Mesodermal cell (in vitro differentiated cells): ENCODE measurements around the gene FBRSL1. TPM values are rescaled to one million over a fixed set of nuclear protein-coding genes. Genes with fewer than 3 reads are reported as not detected.
"Not testable (repeated sequence)": the region's sequence is repeated elsewhere in the genome, so short reads cannot be mapped to it uniquely, and the experiment has no call there.

Source experiments
- H3K27ac ChIP-seq: 2 replicates; pipeline ENCODE4 v1.7.0; 2013; ENCODE audit warnings: mild to moderate bottlenecking, low read depth, low read length, moderate library complexity; ENCODE audit not compliant: severe bottlenecking
- H3K36me3 ChIP-seq: 2 replicates; pipeline ENCODE4 v1.7.1; 2013; ENCODE audit warnings: mild to moderate bottlenecking, low read length, moderate library complexity; ENCODE audit not compliant: control insufficient read depth, insufficient read depth
- H3K4me1 ChIP-seq: one replicate; pipeline ENCODE4 v1.7.1; 2013; ENCODE audit warnings: mild to moderate bottlenecking, low read length; ENCODE audit not compliant: insufficient read depth, control insufficient read depth, poor library complexity, severe bottlenecking
- H3K4me3 ChIP-seq: 2 replicates; pipeline ENCODE4 v1.7.0; 2013; ENCODE audit warnings: low read length, control low read depth, mild to moderate bottlenecking; ENCODE audit not compliant: insufficient read depth, poor library complexity, severe bottlenecking; ENCODE audit errors: extremely low read depth
- H3K9me3 ChIP-seq: 2 replicates; pipeline ENCODE4 v1.7.1; 2013; ENCODE audit warnings: mild to moderate bottlenecking, low read length, moderate library complexity; ENCODE audit not compliant: control insufficient read depth
- WGBS, 2 experiments: methylation state at CpG; one replicate each; pipeline ENCODE4 v1.1.5; 2013; ENCODE audit warnings: missing lambda C conversion rate in 2 of 2; ENCODE audit not compliant: insufficient coverage in 2 of 2; 5-methylcytosine and 5-hydroxymethylcytosine counted together
- polyA plus RNA-seq, 2 experiments: library from polyadenylated mRNA; stranded (reverse); fragments of 50-300 nt; gene quantifications; one replicate each; pipeline ENCODE4 v1.2.3, GENCODE V29; 2013

The FBRSL1 gene
- 32.1 TPM for polyA plus RNA-seq (2013, experiment 1 of 2)
- polyA plus RNA-seq (2013, experiment 2 of 2): 25.4 TPM

DNA sequence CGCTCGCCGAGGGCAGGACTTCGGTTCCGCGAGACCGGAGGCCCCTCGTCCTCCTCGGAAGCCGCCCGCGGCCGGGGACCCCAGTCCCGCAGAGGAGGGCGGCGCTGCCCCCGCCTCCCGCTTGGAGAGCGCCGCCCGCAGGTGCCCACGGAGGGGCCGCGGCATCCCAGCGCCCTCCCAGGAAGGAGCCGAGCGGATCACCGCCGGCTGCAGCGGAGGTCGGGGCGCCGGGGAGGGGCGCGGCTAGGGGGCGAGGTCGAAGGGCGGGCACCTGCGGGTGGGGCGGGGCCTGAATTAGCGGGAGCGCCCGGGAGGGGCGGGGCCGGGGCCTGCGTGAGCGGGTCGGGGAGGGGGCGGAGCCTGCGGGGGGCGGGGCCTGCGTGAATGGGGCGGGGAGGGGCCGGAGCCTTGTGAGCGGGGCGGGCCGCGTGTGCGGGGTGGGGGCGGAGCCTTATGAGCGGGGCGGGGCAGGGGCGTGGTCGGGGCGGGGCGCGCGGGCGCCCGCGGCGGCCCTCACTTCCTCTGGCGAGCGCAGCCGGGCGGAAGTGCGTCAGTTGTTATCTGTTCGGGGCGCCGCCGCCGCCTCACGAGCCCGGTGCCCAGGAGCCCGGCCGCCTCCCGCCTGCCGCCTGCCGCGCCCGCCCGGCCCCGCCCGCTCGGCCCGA, at the start of gene FBRSL1:
Gene FBRSL1, plus strand, starts transcription at position 550 of the 665 bp plus-strand sequence.
- WGBS, 2 experiments: 2 to 3% methylated on average over 43 to 59 of the region's 96 CpGs
- H3K4me1 ChIP-seq: peaks cover 15% of the 10 kb centered on the region
- H3K27ac ChIP-seq: no peak within 1 kb of the TSS
- H3K4me3 ChIP-seq: peak within 1 kb of the TSS; percentile 49
- peaks cover 12% of the 10 kb centered on the region for H3K36me3 ChIP-seq
- no peaks in the 10 kb centered on the region for H3K9me3 ChIP-seq

DNA sequence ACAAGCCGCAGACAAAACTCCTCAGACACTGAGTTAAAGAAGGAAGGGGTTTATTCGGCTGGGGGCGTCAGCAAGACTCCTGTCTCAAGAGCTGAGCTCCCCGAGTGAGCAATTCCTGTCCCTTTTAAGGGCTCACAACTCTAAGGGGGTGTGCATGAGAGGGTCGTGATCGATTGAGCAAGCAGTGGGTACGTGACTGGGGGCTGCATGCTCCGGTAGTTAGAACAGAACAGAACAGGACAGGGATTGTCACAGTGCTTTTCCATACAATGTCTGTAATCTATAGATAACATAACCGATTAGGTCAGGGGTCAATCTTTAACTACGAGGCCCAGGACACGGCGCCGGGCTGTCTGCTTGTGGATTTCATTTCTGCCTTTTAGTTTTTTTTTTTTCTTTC, 49.5 kb upstream of the FBRSL1 start:
- WGBS, 2 experiments: 84 to 94% methylated on average over 5 to 10 of the region's 13 CpGs

DNA sequence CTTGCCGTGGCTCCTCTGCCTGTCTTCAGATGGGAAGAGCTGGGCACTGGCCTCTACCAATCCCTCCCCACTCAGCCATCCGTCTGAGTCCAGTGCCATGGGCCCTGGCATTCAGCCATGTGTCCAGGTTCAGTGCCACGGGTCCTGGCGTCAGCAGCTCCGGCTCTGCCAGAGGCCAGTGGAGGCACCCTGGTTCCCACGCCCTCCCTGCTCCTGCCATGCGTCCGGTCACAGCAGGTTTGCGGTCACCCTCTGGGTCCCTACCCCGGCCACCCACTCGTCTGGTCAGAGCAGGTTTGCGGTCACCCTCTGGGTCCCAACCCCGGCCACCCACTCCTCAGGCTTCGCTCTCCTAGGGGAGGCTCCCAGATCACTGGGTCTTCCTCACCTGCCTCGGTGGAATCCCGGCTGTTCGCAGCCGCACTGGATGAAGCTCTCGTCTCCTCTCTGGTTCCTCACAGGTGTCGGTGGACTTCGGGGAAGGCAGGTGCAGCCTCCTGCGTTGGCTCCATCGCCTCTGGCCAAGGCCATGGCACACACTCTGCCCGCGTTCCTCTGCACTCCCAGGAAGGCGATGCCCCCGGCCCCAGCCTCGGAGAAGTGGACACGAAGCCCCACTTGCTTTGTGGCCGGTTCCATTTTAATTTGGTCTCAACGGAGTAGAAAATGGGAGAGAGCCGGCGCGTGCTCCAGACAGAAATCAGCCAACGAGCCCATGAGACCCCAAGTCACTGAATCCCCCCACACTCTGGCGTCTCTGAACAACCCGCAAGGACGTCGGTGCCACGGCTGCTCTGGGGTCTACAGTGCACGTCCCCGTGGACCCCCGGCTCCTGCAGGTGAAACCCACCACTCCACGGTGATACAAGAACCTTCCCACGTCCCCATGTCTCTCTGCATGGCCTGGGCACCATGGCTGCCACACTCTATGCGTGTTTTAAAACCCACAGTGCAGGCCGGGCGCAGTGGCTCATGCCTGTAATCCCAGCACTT, 47.8 kb upstream of the FBRSL1 start:
- no peak overlapping the region for H3K4me3 ChIP-seq
- H3K27ac ChIP-seq: no peak overlapping the region
- 90 to 91% methylated on average over 47 to 48 of the region's 48 CpGs for WGBS, 2 experiments

More for the DNA sequence above, 49.5 kb upstream of the FBRSL1 start:
- not testable (repeated sequence) for H3K4me3 ChIP-seq, H3K36me3 ChIP-seq, H3K27ac ChIP-seq, H3K4me1 ChIP-seq
- H3K9me3 ChIP-seq: peaks cover 12% of the 10 kb centered on the region

DNA sequence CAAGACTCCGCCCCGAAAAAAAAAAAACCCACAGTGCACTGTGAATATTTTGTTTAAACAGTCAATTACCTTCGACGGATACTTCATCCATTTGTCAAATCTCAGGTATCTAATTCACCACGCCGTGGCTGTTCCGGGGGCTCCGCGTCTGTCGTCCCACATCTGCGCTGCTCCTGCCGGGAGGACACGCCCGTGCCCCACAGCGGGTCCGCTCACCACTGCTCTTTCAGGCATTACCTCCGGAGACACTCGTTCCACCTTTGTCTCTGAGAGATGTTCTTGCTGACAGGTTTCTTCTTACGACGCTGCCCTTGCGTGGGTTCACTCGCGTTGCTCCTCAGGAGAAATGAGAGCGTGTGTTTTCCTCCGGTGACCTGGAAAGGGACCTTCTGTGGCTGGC, 46.9 kb upstream of the FBRSL1 start:
- H3K4me3 ChIP-seq: no peak overlapping the region
- peaks cover 8% of the 10 kb centered on the region for H3K9me3 ChIP-seq
- no peaks in the 10 kb centered on the region for H3K4me1 ChIP-seq
- H3K27ac ChIP-seq: no peak overlapping the region
- WGBS, 2 experiments: 94 to 95% methylated on average over 23 to 25 of the region's 25 CpGs
- H3K36me3 ChIP-seq: no peaks in the 10 kb centered on the region

More for the DNA sequence above, 47.8 kb upstream of the FBRSL1 start:
- Histone ChIP-seq H3K9me3 (peaks cover 8% of the 10 kb centered on the region), H3K4me1 (no peaks in the 10 kb centered on the region), H3K36me3 (no peaks in the 10 kb centered on the region)

DNA sequence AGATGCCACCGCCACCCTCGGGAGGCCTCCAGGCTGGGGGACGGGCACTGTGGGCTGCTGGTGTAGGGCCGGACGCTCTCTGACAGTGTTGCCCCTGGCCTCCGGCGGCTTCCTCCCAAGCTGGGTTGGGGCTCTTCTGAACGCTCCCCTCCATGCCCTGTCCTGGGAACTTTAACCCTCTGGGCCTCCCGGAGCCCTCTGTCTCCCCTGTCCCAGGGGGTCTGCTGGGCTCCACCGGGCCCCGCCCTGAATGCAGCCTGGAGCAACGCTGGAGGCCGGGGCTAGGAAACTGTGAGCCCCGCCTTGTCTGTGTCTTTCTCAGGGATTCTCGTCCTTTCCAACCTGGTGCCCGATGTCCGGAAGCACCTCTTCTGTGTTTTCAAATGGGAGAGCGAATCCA, 45.7 kb upstream of the FBRSL1 start:
- H3K9me3 ChIP-seq: no peaks in the 10 kb centered on the region
- WGBS, 2 experiments: 80 to 82% methylated on average over 12 to 17 of the region's 18 CpGs
- no peak overlapping the region for H3K4me3 ChIP-seq
- H3K4me1 ChIP-seq: no peaks in the 10 kb centered on the region
- no peaks in the 10 kb centered on the region for H3K36me3 ChIP-seq
- H3K27ac ChIP-seq: no peak overlapping the region

DNA sequence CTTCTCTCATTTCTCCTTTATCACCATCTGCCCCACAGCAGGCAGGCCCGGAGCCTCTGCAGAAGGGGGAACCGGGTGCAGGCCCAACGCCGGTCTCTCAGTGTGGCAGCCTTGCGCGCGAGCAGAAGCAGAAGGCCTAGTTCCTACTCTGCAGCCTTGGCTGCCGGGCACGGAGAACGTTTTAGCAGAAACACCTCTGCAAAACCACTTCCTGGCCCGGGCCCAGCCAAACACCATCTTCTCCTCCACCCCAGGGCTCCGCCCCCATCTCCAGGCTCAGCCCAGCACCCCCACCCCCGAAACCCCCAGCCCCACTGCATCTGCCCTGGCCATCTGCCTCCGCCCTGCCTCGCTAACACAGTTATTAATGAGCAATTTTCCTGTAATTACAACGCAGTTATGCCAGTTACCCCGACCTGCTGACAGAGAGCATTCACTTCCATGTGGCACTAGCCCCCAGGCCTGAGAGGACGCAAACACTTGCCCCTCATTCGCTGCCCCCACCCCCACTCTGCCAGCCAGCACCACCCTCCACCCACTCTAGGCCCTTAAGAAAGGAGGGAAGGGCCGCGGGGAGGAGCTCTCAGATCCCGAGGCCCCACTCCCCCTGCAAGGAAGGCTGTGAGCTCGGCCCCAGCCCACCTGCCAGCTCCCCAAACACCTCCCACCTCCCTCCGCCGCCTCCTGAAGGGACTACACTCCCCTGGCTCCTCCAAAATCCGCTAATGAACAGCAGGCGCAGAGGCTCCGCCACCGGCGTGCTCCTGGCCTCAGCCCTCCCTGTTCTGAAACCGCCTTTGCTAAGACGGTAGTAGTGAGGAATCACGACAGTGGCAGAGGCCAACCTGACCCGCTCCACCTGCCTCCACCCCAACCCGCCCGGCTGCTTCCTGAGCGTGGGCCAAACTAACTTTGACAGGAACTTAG, 44.7 kb upstream of the FBRSL1 start:
- H3K9me3 ChIP-seq: no peaks in the 10 kb centered on the region
- 49 to 70% methylated on average over 22 to 28 of the region's 37 CpGs for WGBS, 2 experiments
- no peaks in the 10 kb centered on the region for H3K36me3 ChIP-seq
- no peaks in the 10 kb centered on the region for H3K4me1 ChIP-seq
- peak overlapping the region; percentile 11 for H3K4me3 ChIP-seq
- no peak overlapping the region for H3K27ac ChIP-seq

DNA sequence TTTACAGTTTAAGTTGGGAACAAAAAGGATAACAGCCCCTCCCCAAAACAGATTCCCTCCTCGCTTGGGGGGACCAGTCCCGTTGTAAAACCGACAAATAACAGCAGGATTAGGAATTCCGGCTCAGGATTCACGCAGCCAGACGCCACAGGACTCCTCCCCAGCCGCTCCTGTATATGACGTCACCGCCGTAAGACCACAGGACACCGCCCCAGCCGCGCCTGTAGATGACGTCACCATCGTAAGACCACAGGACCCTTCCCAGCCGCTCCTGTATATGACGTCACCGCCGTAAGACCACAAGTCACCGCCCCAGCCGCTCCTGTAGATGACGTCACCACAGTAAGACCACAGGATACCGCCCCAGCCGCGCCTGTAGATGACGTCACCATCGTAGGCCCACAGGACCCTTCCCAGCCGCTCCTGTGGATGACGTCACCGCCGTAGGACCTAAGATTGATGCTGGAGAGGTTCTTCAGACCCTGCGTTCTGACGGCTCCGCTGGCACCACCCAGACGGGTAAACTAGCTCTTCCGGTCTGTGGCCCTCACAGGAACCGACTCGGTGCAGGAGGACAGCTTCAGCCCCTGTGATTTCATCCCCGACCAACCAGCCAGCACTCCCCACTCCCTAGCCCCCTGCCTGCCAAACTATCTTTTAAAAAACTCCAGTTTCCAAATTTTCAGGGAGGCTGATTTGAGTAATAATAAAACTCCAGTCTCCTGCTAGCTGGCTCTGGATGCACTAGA, 43.9 kb upstream of the FBRSL1 start:
- Histone ChIP-seq H3K4me3 (peak overlapping the region; percentile 11), H3K27ac (no peak overlapping the region), H3K36me3 (no peaks in the 10 kb centered on the region), H3K9me3 (no peaks in the 10 kb centered on the region), H3K4me1 (no peaks in the 10 kb centered on the region)
- 73 to 76% methylated on average over 36 to 38 of the region's 39 CpGs for WGBS, 2 experiments

DNA sequence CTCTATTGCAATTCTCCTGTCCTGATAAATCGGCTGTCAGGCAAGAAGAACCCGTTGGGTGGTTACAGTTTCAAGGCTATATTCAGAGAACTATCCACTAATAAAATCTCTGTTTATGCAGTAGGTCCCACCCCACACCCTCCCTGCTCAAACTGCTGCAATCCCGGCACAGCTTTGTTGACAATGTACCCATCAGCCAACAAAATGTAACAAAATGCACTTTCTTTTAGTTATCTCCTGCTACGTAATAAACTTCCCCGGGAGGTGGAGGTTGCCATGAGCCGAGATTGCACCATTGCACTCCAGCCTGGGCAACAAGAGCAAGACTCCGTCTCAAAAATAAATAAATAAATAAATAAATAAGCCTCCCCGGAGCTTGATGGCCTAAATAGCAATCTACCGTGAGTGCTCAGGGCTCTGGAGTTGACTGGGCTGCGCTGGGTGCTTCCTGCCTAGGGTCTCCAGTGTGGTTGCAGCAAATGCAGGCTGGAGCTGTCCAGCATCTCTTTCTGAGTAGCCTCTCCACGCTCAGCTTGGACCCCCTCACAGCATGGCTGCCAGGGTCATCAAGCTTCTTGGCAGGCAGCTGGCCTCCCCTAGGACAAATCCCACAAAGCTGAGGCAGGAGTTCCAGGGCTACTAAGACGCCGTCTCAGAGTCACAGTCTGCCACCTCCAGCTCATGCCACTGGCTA, 43.2 kb upstream of the FBRSL1 start:
- H3K4me3 ChIP-seq: no peak overlapping the region
- H3K36me3 ChIP-seq: no peaks in the 10 kb centered on the region
- H3K4me1 ChIP-seq: no peaks in the 10 kb centered on the region
- no peak overlapping the region for H3K27ac ChIP-seq
- 86 to 89% methylated on average over 8 to 12 of the region's 13 CpGs for WGBS, 2 experiments
- H3K9me3 ChIP-seq: no peaks in the 10 kb centered on the region

DNA sequence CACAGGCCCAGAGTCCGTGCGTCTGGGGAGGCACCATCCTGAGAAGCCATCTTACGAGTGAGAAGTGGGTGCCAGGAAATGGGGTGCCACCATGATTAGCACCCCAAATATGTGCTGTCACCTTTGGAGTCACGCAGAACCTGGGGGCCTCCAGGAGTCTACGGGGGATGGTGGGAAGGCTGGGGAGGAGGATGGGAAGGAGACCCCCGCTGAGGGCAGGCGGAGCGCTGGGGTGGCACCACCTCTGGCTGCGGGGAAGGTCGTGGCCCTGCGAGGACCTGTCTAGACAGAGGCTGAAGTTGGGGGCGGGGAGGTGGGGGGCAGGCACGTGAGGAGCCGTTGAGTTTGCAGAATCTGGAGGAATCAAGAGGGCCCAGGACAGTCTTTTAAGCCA, 42.6 kb upstream of the FBRSL1 start:
- Histone ChIP-seq H3K4me1 (no peaks in the 10 kb centered on the region), H3K4me3 (no peak overlapping the region), H3K9me3 (no peaks in the 10 kb centered on the region), H3K27ac (no peak overlapping the region), H3K36me3 (no peaks in the 10 kb centered on the region)
- WGBS, 2 experiments: 83 to 84% methylated on average over 10 to 14 of the region's 14 CpGs
